Transverse colon (tissue), 4 donors: ENCODE data around the gene EFCAB8.

ENCODE experiments used
- POLR2A ChIP-seq: fragments of 450-650 bp; IDR thresholded peaks from one replicate; pipeline ENCODE4 v1.6.1; 2016; ENCODE audit warnings: antibody characterized with exemption, mild to moderate bottlenecking, moderate library complexity
- POLR2AphosphoS5 ChIP-seq, 3 donors: sonication (generic); formaldehyde crosslinking; IDR thresholded peaks; one replicate each; pipeline ENCODE4 v1.6.1; 2016; ENCODE audit warnings: antibody characterized with exemption in 3 of 3
- TF ChIP-seq, protein P1 (sequence below), 5 experiments: fragments of 200-600 bp in 3 of 5; fragments of 450-650 bp in 2 of 5; sonication (generic) in 3 of 5; IDR thresholded peaks; 1 replicate in 2 of 5; 2 replicates in 3 of 5; pipeline ENCODE4 v1.5.1; 2016 to 2017; ENCODE audit warnings: antibody characterized with exemption in 5 of 5, inconsistent platforms in 3 of 5, mild to moderate bottlenecking in 2 of 5, moderate library complexity in 1 of 5

DNA sequence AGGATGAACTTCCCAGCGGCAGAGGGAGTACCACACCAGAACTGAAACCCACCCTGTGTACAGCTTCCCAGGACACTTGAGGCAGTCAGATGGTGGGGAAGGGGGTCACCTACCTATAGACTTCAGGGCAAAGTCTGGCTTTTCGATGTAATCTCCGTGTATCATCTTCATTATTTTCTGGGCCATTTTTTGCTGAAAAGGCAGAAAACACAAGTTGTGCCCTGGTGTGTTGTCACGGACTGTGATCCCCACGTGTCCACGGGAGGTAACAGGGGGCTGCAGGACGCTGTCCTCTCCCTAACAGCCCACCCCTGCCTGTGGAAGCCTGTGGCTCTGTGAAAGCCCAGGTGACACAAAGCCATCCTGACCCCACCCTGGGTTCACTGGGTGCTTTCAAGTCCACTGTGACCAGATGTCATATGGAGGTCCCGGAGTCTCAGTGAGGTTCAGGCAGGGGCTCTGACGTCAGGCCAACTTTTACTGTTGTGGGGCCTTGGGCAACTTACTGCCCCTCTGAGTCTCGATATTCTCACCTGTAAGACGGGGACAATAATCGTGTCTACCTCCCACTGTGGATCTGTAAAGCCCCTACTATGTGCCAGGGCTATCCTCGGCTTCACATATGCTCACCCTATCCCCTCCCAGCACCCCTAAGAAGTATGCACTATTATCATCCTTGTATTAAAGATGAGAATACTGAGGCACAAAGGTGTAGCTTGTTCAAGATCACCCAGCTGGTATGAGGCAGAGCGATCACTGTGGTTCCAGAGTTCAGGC lies 131.0 kb downstream of the EFCAB8 start:
- TF ChIP-seq, protein P1, sequence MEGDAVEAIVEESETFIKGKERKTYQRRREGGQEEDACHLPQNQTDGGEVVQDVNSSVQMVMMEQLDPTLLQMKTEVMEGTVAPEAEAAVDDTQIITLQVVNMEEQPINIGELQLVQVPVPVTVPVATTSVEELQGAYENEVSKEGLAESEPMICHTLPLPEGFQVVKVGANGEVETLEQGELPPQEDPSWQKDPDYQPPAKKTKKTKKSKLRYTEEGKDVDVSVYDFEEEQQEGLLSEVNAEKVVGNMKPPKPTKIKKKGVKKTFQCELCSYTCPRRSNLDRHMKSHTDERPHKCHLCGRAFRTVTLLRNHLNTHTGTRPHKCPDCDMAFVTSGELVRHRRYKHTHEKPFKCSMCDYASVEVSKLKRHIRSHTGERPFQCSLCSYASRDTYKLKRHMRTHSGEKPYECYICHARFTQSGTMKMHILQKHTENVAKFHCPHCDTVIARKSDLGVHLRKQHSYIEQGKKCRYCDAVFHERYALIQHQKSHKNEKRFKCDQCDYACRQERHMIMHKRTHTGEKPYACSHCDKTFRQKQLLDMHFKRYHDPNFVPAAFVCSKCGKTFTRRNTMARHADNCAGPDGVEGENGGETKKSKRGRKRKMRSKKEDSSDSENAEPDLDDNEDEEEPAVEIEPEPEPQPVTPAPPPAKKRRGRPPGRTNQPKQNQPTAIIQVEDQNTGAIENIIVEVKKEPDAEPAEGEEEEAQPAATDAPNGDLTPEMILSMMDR (IDR thresholded peaks at IDR 0.05) = no peak
- no peak for TF ChIP-seq POLR2AphosphoS5 (IDR thresholded peaks at IDR 0.05)
- TF ChIP-seq POLR2A = no peak
